Naive B cell (primary cell): ENCODE data around the gene PDCD2. TPM values are rescaled to one million over a fixed set of nuclear protein-coding genes. Genes with fewer than 3 reads are reported as not detected.

Experiments
- ATAC-seq, 2 donors: fragments of 150-1000 bp; cut with Tn5 transposase; 2 replicates each; pipeline ENCODE4 v1.10.0; 2021; ENCODE audit warnings: low read depth in 2 of 2, mild to moderate bottlenecking in 2 of 2, moderate library complexity in 2 of 2
- DNase-seq: peaks from one replicate; pipeline ENCODE4 v3.0.0; 2022
- H3K27ac Mint-ChIP-seq, 6 donors: one replicate each; pipeline ENCODE4 v1.8.0; 2020 to 2022; ENCODE audit warnings: mild to moderate bottlenecking in 6 of 6, mixed read lengths in 6 of 6, moderate library complexity in 5 of 6, inconsistent platforms in 2 of 6
- H3K27me3 Mint-ChIP-seq, 3 donors: one replicate each; pipeline ENCODE4 v1.8.0; 2021 to 2022; ENCODE audit warnings: mixed read lengths in 3 of 3, mild to moderate bottlenecking in 1 of 3
- H3K36me3 Mint-ChIP-seq, 2 donors: one replicate each; pipeline ENCODE4 v1.8.0; 2020 to 2022; ENCODE audit warnings: mixed read lengths in 2 of 2, inconsistent platforms in 1 of 2, mild to moderate bottlenecking in 1 of 2
- H3K4me1 Mint-ChIP-seq, 3 donors: one replicate each; pipeline ENCODE4 v1.8.0; 2020 to 2022; ENCODE audit warnings: mixed read lengths in 3 of 3, inconsistent platforms in 1 of 3, mild to moderate bottlenecking in 1 of 3, moderate library complexity in 1 of 3
- H3K4me3 Mint-ChIP-seq, 8 donors: one replicate each; pipeline ENCODE4 v1.8.0; 2020 to 2022; ENCODE audit warnings: mild to moderate bottlenecking in 8 of 8, mixed read lengths in 8 of 8, moderate library complexity in 8 of 8, inconsistent platforms in 2 of 8
- H3K9me3 Mint-ChIP-seq, 7 donors: one replicate each; pipeline ENCODE4 v1.8.0; 2020 to 2022; ENCODE audit warnings: mixed read lengths in 7 of 7, mild to moderate bottlenecking in 5 of 7, inconsistent platforms in 2 of 7, moderate library complexity in 1 of 7
- polyA plus RNA-seq, 6 donors: library from polyadenylated mRNA; unstranded; fragments of 300-500 nt; fragmentation: Illumina TruSeq; gene quantifications; one replicate each; pipeline ENCODE4 v1.2.3, GENCODE V29; 2021; ENCODE audit warnings: low read depth in 6 of 6

The PDCD2 gene
- polyA plus RNA-seq, 6 donors from 2014 or later, result 108 to 122 (median 114) TPM

DNA sequence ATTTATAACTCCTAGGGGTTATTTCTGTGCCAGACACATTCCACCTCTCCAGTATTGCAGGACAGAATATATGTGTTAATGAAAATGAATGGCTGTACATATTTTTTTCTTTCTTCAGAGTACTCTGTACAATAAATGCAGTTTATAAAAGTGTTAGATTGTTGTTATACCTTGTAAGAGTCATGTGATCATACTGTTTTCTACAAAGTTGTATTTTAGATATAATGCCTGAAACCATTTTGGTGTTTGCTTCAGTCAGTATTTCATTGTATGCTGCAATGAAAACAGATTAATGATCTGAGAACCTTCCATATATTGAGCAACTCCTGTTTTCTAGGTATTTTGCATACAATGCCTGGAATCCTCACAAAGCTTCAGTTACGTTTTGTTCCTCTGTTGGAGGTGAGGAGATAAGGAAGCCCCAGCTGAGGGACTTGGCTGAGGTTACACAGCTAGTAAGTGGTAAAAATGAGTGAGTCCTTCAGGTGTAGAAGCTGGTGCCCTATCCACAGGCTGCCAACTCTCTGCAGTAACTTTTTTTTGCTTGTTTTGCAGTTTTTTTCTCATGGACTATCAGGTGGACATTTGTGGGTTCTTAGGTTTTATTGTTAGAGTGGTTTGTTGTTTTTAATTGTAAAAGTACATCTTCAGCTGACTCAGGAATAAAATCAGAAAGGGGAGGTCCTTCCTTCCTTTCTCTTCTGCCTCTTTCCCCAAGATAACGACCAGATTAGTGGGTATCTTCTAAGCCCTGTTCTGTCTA lies 11.6 kb downstream of the PDCD2 start:
- Mint-ChIP-seq H3K27ac (peak overlapping the region in 2 of 6 donors; percentile 9 to 56), H3K4me1 (peaks cover 0 to 2% (median 0%) of the 10 kb centered on the region in 3 donors), H3K4me3 (no peak overlapping the region), H3K36me3 (peaks cover 11 to 19% of the 10 kb centered on the region in 2 donors), H3K27me3 (no peaks in the 10 kb centered on the region), H3K9me3 (no peaks in the 10 kb centered on the region)
- no peak for ATAC-seq
- DNase-seq, result no peak

- no peak for ATAC-seq
- no peak overlapping the region for H3K27ac Mint-ChIP-seq
- H3K9me3 Mint-ChIP-seq, result no peaks in the 10 kb centered on the region
- DNase-seq, result no peak
- no peak overlapping the region for H3K4me3 Mint-ChIP-seq
- H3K36me3 Mint-ChIP-seq, result peaks cover 15 to 21% of the 10 kb centered on the region in 2 donors
- H3K27me3 Mint-ChIP-seq, result no peaks in the 10 kb centered on the region
- peaks cover 5 to 22% (median 14%) of the 10 kb centered on the region in 3 donors for H3K4me1 Mint-ChIP-seq
Observed at GRCh38 chr6:170564936-170565530, 19.4 kb downstream of the PDCD2 start.

DNA sequence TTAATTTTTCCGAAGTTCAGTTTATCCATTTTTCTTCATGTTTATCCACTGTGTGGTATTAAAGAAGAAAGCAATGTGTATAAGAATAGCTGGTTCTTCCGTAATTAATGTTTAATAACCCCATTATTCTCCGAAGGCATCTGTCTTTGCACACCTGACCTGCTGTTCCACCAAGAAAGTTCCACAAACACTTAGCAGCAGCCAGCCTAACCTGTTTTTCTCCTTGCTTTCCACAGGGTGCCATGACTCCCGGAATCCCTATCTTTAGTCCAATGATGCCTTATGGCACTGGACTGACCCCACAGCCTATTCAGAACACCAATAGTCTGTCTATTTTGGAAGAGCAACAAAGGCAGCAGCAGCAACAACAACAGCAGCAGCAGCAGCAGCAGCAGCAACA lies 22.9 kb downstream of the PDCD2 start:
- DNase-seq, result no peak
- H3K36me3 Mint-ChIP-seq, result peaks cover 7 to 23% of the 10 kb centered on the region in 2 donors
- H3K27ac Mint-ChIP-seq, result peak overlapping the region in 1 of 6 donors; percentile 30
- no peaks in the 10 kb centered on the region for H3K27me3 Mint-ChIP-seq
- peaks cover 17 to 27% (median 22%) of the 10 kb centered on the region in 3 donors for H3K4me1 Mint-ChIP-seq
- H3K9me3 Mint-ChIP-seq, result no peaks in the 10 kb centered on the region
- no peak overlapping the region for H3K4me3 Mint-ChIP-seq
- no peak for ATAC-seq

GRCh38 chr6:170555305-170555704 lies 29.1 kb downstream of the PDCD2 start:
- Mint-ChIP-seq H3K9me3 (no peaks in the 10 kb centered on the region), H3K4me1 (peaks cover 2 to 27% (median 24%) of the 10 kb centered on the region in 3 donors), H3K36me3 (peaks cover 0 to 8% of the 10 kb centered on the region in 2 donors), H3K27me3 (no peaks in the 10 kb centered on the region), H3K27ac (no peak overlapping the region), H3K4me3 (no peak overlapping the region)
- ATAC-seq (no peak), DNase-seq (no peak)

GRCh38 chr6:170554796-170555137 lies 29.7 kb downstream of the PDCD2 start:
- no peak overlapping the region for H3K27ac Mint-ChIP-seq
- H3K27me3 Mint-ChIP-seq, result no peaks in the 10 kb centered on the region
- H3K36me3 Mint-ChIP-seq, result peaks cover 0 to 8% of the 10 kb centered on the region in 2 donors
- ATAC-seq (no peak), DNase-seq (peak; percentile 1)
- H3K4me1 Mint-ChIP-seq, result peaks cover 0 to 32% (median 29%) of the 10 kb centered on the region in 3 donors
- no peak overlapping the region for H3K4me3 Mint-ChIP-seq
- H3K9me3 Mint-ChIP-seq, result no peaks in the 10 kb centered on the region

DNA sequence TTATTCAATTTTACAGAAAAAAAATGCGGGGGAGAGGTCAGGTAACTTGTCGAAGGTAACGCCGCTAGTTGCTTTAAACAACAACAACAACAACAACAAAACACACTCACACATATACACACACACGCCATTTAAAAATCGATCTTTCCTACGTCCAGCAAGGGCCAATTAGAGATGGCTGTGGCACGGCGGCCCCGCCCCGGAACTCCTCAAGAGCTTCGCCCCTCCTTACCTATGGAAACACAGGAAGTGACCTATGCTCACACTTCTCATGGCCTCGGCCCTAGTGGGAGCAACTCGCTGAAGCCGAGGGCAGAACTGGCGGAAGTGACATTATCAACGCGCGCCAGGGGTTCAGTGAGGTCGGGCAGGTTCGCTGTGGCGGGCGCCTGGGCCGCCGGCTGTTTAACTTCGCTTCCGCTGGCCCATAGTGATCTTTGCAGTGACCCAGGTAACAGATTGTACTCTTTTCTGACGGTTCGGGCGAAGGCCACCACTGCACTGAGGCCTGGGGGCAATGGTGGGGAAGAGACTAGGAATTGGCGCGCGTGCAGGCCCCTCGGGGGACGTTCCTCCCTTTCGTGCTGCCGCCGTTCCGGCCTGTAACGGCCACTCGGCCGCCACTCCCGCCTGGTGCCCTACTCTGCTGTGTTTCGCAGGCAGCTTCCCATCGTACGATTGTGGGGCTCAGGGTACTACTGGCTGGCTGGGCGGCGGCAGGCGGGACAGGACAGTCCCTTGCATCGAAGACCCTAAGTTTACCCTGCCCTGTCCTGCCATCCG lies 30.2 kb downstream of the PDCD2 start, which contains the start of gene TBP:
Gene TBP, plus strand, starts transcription at position 357 of the 783 bp plus-strand sequence. CDS start 2,661 bp downstream, outside the sequence.
- ATAC-seq (peak; percentile 90 to 91), DNase-seq (peak; percentile 97)
- Mint-ChIP-seq H3K36me3 (peaks cover 0 to 3% of the 10 kb centered on the region in 2 donors), H3K27me3 (no peaks in the 10 kb centered on the region), H3K4me1 (peaks cover 1 to 35% (median 33%) of the 10 kb centered on the region in 3 donors), H3K4me3 (no peak within 1 kb of the TSS), H3K27ac (no peak within 1 kb of the TSS), H3K9me3 (no peaks in the 10 kb centered on the region)

GRCh38 chr6:170553534-170554012 lies 30.9 kb downstream of the PDCD2 start:
- no peak overlapping the region for H3K27ac Mint-ChIP-seq
- H3K4me3 Mint-ChIP-seq, result no peak overlapping the region
- DNase-seq (no peak), ATAC-seq (peak; percentile 59)
- no peaks in the 10 kb centered on the region for H3K9me3 Mint-ChIP-seq
- H3K4me1 Mint-ChIP-seq, result peaks cover 8 to 42% (median 33%) of the 10 kb centered on the region in 3 donors
- H3K27me3 Mint-ChIP-seq, result no peaks in the 10 kb centered on the region
- peaks cover 0 to 4% of the 10 kb centered on the region in 2 donors for H3K36me3 Mint-ChIP-seq

GRCh38 chr6:170552765-170553533 lies 31.5 kb downstream of the PDCD2 start, which contains the start of gene PSMB1:
Gene PSMB1, minus strand, starts transcription at chr6:170553307. Its CDS starts 65 bp downstream, at chr6:170553242.
- Mint-ChIP-seq H3K27ac (peak within 1 kb of the TSS in 1 of 6 donors; percentile 84), H3K4me1 (peaks cover 11 to 38% (median 31%) of the 10 kb centered on the region in 3 donors), H3K27me3 (no peaks in the 10 kb centered on the region), H3K9me3 (no peaks in the 10 kb centered on the region), H3K36me3 (peaks cover 0 to 10% of the 10 kb centered on the region in 2 donors), H3K4me3 (no peak within 1 kb of the TSS)
- ATAC-seq (peak; percentile 29 to 35), DNase-seq (peak; percentile 70)

DNA sequence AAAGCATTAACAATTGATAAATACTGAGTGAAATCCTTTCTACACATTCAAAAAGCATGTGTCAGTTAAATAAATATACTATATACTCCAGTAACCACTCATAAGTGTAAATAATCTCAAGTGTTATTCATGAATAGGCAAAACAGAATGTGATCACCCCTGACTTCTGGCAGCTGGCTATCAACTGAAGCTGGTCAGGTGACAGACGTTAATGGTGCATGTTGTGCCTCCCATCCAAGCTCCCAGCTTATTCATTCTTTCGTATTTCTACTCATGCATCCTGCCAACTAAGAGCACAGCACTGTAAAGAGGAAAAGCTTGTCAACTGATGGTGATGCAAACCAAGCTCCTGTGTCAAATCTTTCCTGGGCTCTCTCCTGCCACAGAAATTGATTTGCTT lies 39.0 kb downstream of the PDCD2 start:
- Mint-ChIP-seq H3K27me3 (no peaks in the 10 kb centered on the region), H3K36me3 (peaks cover 18 to 32% of the 10 kb centered on the region in 2 donors), H3K27ac (peak overlapping the region in 1 of 6 donors; percentile 68), H3K4me1 (peaks cover 28 to 29% (median 28%) of the 10 kb centered on the region in 3 donors), H3K4me3 (no peak overlapping the region), H3K9me3 (no peaks in the 10 kb centered on the region)
- no peak for DNase-seq
- ATAC-seq, result no peak

DNA sequence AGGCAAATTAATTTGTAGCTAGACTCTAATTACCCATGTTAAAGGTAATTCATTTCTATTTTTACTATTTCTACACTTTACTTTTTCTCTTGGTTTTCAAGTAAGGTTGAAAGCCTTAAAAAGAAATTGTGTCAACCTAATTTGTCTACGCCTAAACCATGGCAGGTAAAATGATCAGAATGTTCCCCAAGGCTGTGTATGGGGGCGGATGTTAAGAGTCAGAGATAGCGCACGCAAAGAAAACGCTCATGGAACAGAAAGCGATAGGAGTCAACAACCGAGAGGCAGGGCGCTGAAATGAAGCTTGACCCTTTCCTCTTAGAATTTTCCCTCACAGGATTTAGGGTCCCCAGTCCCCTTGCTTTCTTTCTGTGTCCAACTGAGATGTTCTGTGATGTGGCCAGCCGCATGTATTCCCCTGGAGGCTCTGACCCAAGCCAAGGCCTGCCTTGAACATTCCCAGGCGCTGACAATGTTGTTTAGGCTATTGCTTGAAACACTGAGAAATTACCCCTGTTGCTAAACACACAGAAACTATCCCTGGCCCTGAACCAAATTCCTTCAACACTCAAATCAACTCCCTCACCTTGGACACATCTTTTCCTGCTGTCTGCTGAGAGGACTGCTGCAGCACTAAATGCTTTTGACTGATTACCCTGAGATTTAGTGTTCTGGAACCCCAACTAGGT lies 42.3 kb downstream of the PDCD2 start:
- Mint-ChIP-seq H3K4me3 (no peak overlapping the region), H3K27me3 (no peaks in the 10 kb centered on the region), H3K27ac (no peak overlapping the region), H3K9me3 (no peaks in the 10 kb centered on the region), H3K36me3 (peaks cover 10 to 22% of the 10 kb centered on the region in 2 donors), H3K4me1 (peaks cover 18 to 20% (median 19%) of the 10 kb centered on the region in 3 donors)
- no peak for ATAC-seq
- no peak for DNase-seq

DNA sequence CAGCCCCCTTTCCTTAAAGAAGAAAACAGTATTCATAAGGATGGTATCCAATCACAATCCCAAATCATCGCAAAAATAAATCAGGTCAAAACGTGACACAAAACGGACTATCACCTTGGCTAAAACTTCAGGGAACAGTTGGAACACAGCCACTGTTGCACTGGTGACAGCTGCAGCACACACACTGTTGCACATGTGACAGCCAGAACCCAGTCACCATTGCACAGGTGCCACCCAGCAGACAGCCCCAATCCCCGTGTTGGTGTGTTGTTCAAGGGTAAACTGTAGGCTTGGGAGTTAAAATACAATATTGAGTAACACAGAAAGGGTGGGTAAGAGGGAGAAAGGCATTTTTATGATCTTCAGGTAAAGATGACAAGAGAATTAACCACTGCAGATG lies 47.1 kb downstream of the PDCD2 start:
- no peak for ATAC-seq
- Mint-ChIP-seq H3K36me3 (peaks cover 27 to 35% of the 10 kb centered on the region in 2 donors), H3K4me1 (peaks cover 17 to 20% (median 19%) of the 10 kb centered on the region in 3 donors), H3K9me3 (no peaks in the 10 kb centered on the region), H3K27ac (peak overlapping the region in 1 of 6 donors; percentile 32), H3K4me3 (peak overlapping the region in 1 of 8 donors; percentile 20), H3K27me3 (no peaks in the 10 kb centered on the region)
- no peak for DNase-seq

- DNase-seq (no peak), ATAC-seq (no peak)
- Mint-ChIP-seq H3K27me3 (no peaks in the 10 kb centered on the region), H3K36me3 (peaks cover 27 to 35% of the 10 kb centered on the region in 2 donors), H3K4me1 (peaks cover 17 to 20% (median 19%) of the 10 kb centered on the region in 3 donors), H3K27ac (peak overlapping the region in 2 of 6 donors; percentile 5 to 49), H3K9me3 (no peaks in the 10 kb centered on the region), H3K4me3 (no peak overlapping the region)
Observed at GRCh38 chr6:170536671-170537070, 47.8 kb downstream of the PDCD2 start.
